Tibial nerve (tissue), 4 donors: ENCODE data around the gene FAM209A.

ENCODE experiments used
- EP300 ChIP-seq, 2 donors: sonication (generic); formaldehyde crosslinking; IDR thresholded peaks; one replicate each; pipeline ENCODE4 v1.6.1; 2017; ENCODE audit warnings: antibody characterized with exemption in 2 of 2, mild to moderate bottlenecking in 1 of 2
- POLR2A ChIP-seq, 2 donors: fragments of 450-650 bp; IDR thresholded peaks; one replicate each; pipeline ENCODE4 v1.6.1; 2017; ENCODE audit warnings: antibody characterized with exemption in 2 of 2, mild to moderate bottlenecking in 2 of 2, moderate library complexity in 2 of 2
- TF ChIP-seq, protein P1 (sequence below), 5 experiments: fragments of 200-600 bp in 3 of 5; fragments of 450-650 bp in 2 of 5; sonication (generic) in 3 of 5; IDR thresholded peaks; one replicate each; pipeline ENCODE4 v1.5.1; 2016 to 2019; ENCODE audit warnings: antibody characterized with exemption in 5 of 5, mild to moderate bottlenecking in 3 of 5, moderate library complexity in 2 of 5

DNA sequence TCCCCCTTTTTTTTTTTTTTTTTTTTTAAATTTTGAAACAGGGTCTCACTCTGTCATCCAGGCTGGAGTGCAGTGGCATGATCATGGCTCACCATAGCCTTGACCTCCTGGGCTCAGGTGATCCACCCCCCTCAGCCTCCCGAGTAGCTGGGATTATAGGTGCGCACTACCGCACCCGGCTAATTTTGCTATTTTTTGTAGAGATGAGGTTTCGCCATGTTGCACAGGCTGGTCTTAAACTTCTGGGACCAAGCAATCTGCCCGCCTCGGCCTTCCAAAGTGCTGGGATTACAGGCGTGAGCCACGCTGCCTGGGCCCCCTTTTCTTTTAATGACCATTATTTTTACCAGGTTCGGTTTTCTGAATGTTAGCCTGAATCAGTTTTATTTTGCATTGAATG lies 5.0 kb upstream of the FAM209A start:
- TF ChIP-seq, protein P1, sequence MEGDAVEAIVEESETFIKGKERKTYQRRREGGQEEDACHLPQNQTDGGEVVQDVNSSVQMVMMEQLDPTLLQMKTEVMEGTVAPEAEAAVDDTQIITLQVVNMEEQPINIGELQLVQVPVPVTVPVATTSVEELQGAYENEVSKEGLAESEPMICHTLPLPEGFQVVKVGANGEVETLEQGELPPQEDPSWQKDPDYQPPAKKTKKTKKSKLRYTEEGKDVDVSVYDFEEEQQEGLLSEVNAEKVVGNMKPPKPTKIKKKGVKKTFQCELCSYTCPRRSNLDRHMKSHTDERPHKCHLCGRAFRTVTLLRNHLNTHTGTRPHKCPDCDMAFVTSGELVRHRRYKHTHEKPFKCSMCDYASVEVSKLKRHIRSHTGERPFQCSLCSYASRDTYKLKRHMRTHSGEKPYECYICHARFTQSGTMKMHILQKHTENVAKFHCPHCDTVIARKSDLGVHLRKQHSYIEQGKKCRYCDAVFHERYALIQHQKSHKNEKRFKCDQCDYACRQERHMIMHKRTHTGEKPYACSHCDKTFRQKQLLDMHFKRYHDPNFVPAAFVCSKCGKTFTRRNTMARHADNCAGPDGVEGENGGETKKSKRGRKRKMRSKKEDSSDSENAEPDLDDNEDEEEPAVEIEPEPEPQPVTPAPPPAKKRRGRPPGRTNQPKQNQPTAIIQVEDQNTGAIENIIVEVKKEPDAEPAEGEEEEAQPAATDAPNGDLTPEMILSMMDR (IDR thresholded peaks at IDR 0.05) = no peak
- TF ChIP-seq EP300 (IDR thresholded peaks at IDR 0.05) (no peak), POLR2A (IDR thresholded peaks at IDR 0.05) (no peak)
